HG03520 (cell line): ENCODE data around the gene COCH.
A peak's percentile ranks its signal among the peaks of the same experiment; 100 is the strongest.

ENCODE experiments used
- ATAC-seq: cut with Tn5 transposase; IDR thresholded peaks from one replicate; pipeline ENCODE4 v1.9.1; 2021; ENCODE audit warnings: mild to moderate bottlenecking, moderate library complexity; ENCODE audit not compliant: unreplicated experiment

The COCH gene

GRCh38 chr14:30874120-30874998, at the start of gene COCH:
COCH (plus strand) TSS chr14:30874559; CDS start chr14:30874939, 380 bp downstream.
- peak; percentile 60 for ATAC-seq

- ATAC-seq: no peak
Observed at GRCh38 chr14:30826070-30826469, 48.3 kb upstream of the COCH start.

- ATAC-seq: no peak
Observed at GRCh38 chr14:30829853-30830252, 44.5 kb upstream of the COCH start.

- no peak for ATAC-seq
Observed at GRCh38 chr14:30834353-30834752, 40.0 kb upstream of the COCH start.

- no peak for ATAC-seq
Observed at GRCh38 chr14:30838351-30838750, 36.0 kb upstream of the COCH start.

GRCh38 chr14:30840086-30840779, 34.1 kb upstream of the COCH start:
- no peak for ATAC-seq

- ATAC-seq: no peak
Observed at GRCh38 chr14:30842431-30842830, 31.9 kb upstream of the COCH start.

- ATAC-seq: no peak
Observed at GRCh38 chr14:30848449-30849240, 25.7 kb upstream of the COCH start.

- peak; percentile 93 for ATAC-seq
Observed at GRCh38 chr14:30849354-30849753, 25.0 kb upstream of the COCH start.

- no peak for ATAC-seq
Observed at GRCh38 chr14:30849983-30850382, 24.4 kb upstream of the COCH start.

GRCh38 chr14:30853946-30854345, 20.4 kb upstream of the COCH start:
- ATAC-seq: no peak

- peak; percentile 34 for ATAC-seq
Observed at GRCh38 chr14:30854492-30854891, 19.9 kb upstream of the COCH start.

- ATAC-seq: peak; percentile 45
Observed at GRCh38 chr14:30855345-30856037, 18.9 kb upstream of the COCH start.

GRCh38 chr14:30861200-30861599, 13.2 kb upstream of the COCH start:
- no peak for ATAC-seq

GRCh38 chr14:30864934-30865333, 9.4 kb upstream of the COCH start:
- ATAC-seq: no peak

GRCh38 chr14:30868736-30869135, 5.6 kb upstream of the COCH start:
- ATAC-seq: no peak

GRCh38 chr14:30869551-30870155, 4.7 kb upstream of the COCH start:
- no peak for ATAC-seq

- ATAC-seq: no peak
Observed at GRCh38 chr14:30872602-30873001, 1.8 kb upstream of the COCH start.

- no peak for ATAC-seq
Observed at GRCh38 chr14:30873308-30874119, 845 bp upstream of the COCH start.
